Measurements from ENCODE around the gene SCFD1.

DNA sequence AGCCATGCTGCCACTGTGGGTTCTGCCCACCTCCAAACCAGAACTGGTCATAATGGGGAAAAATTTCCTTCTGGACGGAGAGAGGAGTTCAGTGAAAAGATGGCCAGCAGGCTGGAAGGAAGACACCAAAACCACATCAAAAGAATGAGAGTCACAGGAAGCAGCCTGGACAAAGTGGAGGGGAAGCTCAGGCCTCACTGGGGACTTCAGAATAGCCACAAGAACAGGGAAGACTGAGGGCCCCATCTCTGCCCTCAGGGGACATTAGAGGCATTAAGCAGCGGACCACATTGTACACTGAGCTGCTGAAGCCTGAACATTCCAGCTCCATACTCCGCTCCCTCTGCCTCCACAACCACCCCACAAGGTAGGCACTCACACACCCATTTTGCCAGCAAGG, 132.7 kb downstream of the SCFD1 start:
- TF ChIP-seq GATA2 (IDR thresholded peaks at IDR 0.05; ENCODE audit: low read depth, low read length) (no peak), GATA3 (IDR thresholded peaks at IDR 0.05; ENCODE audit: low read depth, low read length) (no peak)

All from SH-SY5Y (cell line).